Tibial nerve (tissue), 4 donors: Measurements from ENCODE around the gene GRIK4. TPM values are rescaled to one million over a fixed set of nuclear protein-coding genes. Genes with fewer than 3 reads are reported as not detected.

ENCODE experiments used
- DNase-seq, 2 donors: peaks; one replicate each; pipeline ENCODE4 v3.0.0-alpha.2; 2019; ENCODE audit warnings: low spot score in 2 of 2
- H3K27ac ChIP-seq, 4 donors: fragments of 200-600 bp; sonication (generic) in 3 of 4; one replicate each; pipeline ENCODE4 v1.5.1; 2017 to 2019; ENCODE audit warnings: mild to moderate bottlenecking in 1 of 4
- H3K27me3 ChIP-seq, 2 donors: fragments of 200-600 bp; sonication (generic) in 1 of 2; one replicate each; pipeline versions ENCODE4 v1.5.1 to v1.6.0; 2017 to 2019
- H3K36me3 ChIP-seq, 3 donors: fragments of 200-600 bp; sonication (generic); one replicate each; pipeline ENCODE4 v1.5.1; 2018 to 2019
- H3K4me1 ChIP-seq, 4 donors: fragments of 200-600 bp; sonication (generic) in 3 of 4; one replicate each; pipeline ENCODE4 v1.5.1; 2017 to 2019
- H3K4me3 ChIP-seq, 4 donors: fragments of 200-600 bp; sonication (generic) in 3 of 4; one replicate each; pipeline ENCODE4 v1.5.1; 2017 to 2019; ENCODE audit warnings: mild to moderate bottlenecking in 1 of 4, moderate library complexity in 1 of 4
- H3K9me3 ChIP-seq, 4 donors: fragments of 200-600 bp; sonication (generic) in 3 of 4; one replicate each; pipeline ENCODE4 v1.5.1; 2017 to 2019
- EP300 ChIP-seq, 2 donors: sonication (generic); formaldehyde crosslinking; IDR thresholded peaks; one replicate each; pipeline ENCODE4 v1.6.1; 2017; ENCODE audit warnings: antibody characterized with exemption in 2 of 2, mild to moderate bottlenecking in 1 of 2
- POLR2A ChIP-seq, 2 donors: fragments of 450-650 bp; IDR thresholded peaks; one replicate each; pipeline ENCODE4 v1.6.1; 2017; ENCODE audit warnings: antibody characterized with exemption in 2 of 2, mild to moderate bottlenecking in 2 of 2, moderate library complexity in 2 of 2
- WGBS, 2 donors: methylation state at CpG; one replicate each; pipeline ENCODE4 v1.1.5; 2018; 5-methylcytosine and 5-hydroxymethylcytosine counted together
- total RNA-seq, 4 donors: library from RNA; depleted of rRNA; stranded (reverse); fragments of >200 nt; gene quantifications; one replicate each; pipeline ENCODE4 v1.1.0, GENCODE V29; 2016
- TF ChIP-seq, protein P1 (sequence below), 5 experiments: fragments of 200-600 bp in 3 of 5; fragments of 450-650 bp in 2 of 5; sonication (generic) in 3 of 5; IDR thresholded peaks; one replicate each; pipeline ENCODE4 v1.5.1; 2016 to 2019; ENCODE audit warnings: antibody characterized with exemption in 5 of 5, mild to moderate bottlenecking in 3 of 5, moderate library complexity in 2 of 5

Gene GRIK4
- total RNA-seq, 4 donors from 2014 or later = 0.22 to 0.98 TPM; not detected in 2

GRCh38 chr11:120471131-120471530 lies 40.4 kb upstream of the GRIK4 start:
- Histone ChIP-seq H3K27me3 (no peaks in the 10 kb centered on the region), H3K4me1 (no peaks in the 10 kb centered on the region), H3K9me3 (no peaks in the 10 kb centered on the region), H3K27ac (no peak overlapping the region), H3K36me3 (peaks cover 3 to 95% (median 9%) of the 10 kb centered on the region in 3 donors), H3K4me3 (no peak overlapping the region)
- whole genome bisulfite sequencing, 2 donors = 94 to 97% methylated on average over 1 of the region's 1 CpG
- no peak for DNase-seq
- TF ChIP-seq, protein P1, sequence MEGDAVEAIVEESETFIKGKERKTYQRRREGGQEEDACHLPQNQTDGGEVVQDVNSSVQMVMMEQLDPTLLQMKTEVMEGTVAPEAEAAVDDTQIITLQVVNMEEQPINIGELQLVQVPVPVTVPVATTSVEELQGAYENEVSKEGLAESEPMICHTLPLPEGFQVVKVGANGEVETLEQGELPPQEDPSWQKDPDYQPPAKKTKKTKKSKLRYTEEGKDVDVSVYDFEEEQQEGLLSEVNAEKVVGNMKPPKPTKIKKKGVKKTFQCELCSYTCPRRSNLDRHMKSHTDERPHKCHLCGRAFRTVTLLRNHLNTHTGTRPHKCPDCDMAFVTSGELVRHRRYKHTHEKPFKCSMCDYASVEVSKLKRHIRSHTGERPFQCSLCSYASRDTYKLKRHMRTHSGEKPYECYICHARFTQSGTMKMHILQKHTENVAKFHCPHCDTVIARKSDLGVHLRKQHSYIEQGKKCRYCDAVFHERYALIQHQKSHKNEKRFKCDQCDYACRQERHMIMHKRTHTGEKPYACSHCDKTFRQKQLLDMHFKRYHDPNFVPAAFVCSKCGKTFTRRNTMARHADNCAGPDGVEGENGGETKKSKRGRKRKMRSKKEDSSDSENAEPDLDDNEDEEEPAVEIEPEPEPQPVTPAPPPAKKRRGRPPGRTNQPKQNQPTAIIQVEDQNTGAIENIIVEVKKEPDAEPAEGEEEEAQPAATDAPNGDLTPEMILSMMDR (IDR thresholded peaks at IDR 0.05) = no peak
- TF ChIP-seq POLR2A (IDR thresholded peaks at IDR 0.05) = no peak
- TF ChIP-seq EP300 (IDR thresholded peaks at IDR 0.05) = no peak

DNA sequence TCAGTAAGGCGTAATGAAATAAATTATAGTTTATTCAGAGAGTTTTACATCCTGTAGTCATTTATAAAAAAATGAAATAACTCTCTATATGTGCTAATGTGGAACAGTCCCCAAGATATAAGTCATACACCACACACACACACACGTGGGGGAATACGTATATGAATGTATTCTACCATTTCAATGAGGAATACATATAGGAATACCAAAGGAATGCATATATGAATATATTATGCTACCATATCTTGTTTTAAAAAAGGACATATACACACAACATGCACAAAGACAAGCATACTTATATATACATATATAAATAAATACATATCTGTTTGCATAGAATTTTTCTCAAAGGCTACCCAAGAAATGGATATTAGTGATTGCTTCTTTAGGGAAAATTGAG lies 39.6 kb upstream of the GRIK4 start:
- peaks cover 3 to 95% (median 9%) of the 10 kb centered on the region in 3 donors for H3K36me3 ChIP-seq
- 91 to 93% methylated on average over 3 of the region's 3 CpGs for WGBS, 2 donors

DNA sequence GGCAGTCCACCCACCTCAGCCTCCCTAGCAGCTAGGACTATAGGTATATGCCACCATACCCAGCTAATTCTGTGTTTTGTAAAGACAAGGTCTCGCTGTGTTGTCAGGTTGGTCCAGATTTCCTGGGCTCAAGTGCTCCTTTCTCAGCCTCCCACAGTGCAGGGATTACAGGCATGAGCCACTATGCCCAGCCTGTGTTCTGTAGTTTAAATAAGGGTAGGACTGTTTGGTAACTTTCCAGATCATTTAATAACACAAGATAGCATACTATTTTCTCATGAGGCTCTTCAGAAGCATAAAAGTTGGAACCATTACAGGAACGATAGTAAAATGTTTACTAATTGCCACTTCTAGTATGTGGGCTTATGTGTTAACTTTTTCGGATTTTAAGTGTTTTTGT lies 38.0 kb upstream of the GRIK4 start:
- TF ChIP-seq, protein P1 (IDR thresholded peaks at IDR 0.05) = no peak
- no peak for TF ChIP-seq POLR2A (IDR thresholded peaks at IDR 0.05)
- no peak for TF ChIP-seq EP300 (IDR thresholded peaks at IDR 0.05)
- Histone ChIP-seq H3K4me1 (no peaks in the 10 kb centered on the region), H3K36me3 (peaks cover 0 to 95% (median 11%) of the 10 kb centered on the region in 3 donors), H3K27ac (no peak overlapping the region), H3K9me3 (no peaks in the 10 kb centered on the region), H3K27me3 (no peaks in the 10 kb centered on the region), H3K4me3 (no peak overlapping the region)
- WGBS, 2 donors = 84 to 92% methylated on average over 3 of the region's 3 CpGs
- DNase-seq = no peak

More for the DNA sequence above, 39.6 kb upstream of the GRIK4 start:
- TF ChIP-seq, protein P1 (IDR thresholded peaks at IDR 0.05) = no peak
- TF ChIP-seq EP300 (IDR thresholded peaks at IDR 0.05) (no peak), POLR2A (IDR thresholded peaks at IDR 0.05) (no peak)
- no peak overlapping the region for H3K4me3 ChIP-seq
- DNase-seq = no peak
- H3K27me3 ChIP-seq = no peaks in the 10 kb centered on the region
- no peak overlapping the region for H3K27ac ChIP-seq
- H3K4me1 ChIP-seq = no peaks in the 10 kb centered on the region
- no peaks in the 10 kb centered on the region for H3K9me3 ChIP-seq

DNA sequence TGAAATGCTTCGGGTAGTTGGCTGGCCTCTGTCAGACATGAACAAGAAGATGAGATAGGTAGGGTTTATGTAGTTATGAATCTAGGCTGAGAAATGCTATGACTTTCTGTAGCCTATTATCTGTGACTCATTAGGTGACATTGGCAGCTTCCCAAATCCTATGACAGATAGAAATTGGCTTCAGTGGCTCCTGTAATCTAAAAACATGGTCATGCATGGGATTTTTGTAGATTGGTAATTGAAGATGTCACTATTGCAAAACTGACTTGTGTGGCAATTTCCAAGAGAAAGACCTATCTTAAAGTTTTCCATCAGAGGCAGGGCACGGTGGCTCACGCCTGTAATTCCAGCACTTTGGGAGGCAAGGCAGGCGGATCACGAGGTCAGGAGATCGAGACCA lies 29.4 kb upstream of the GRIK4 start:
- WGBS, 2 donors = 95 to 100% methylated on average over 6 of the region's 6 CpGs
- H3K9me3 ChIP-seq = no peaks in the 10 kb centered on the region
- H3K4me1 ChIP-seq = no peaks in the 10 kb centered on the region
- no peaks in the 10 kb centered on the region for H3K27me3 ChIP-seq
- H3K36me3 ChIP-seq = peaks cover 2 to 99% (median 9%) of the 10 kb centered on the region in 3 donors
- H3K27ac ChIP-seq = no peak overlapping the region
- DNase-seq = no peak
- H3K4me3 ChIP-seq = no peak overlapping the region
- no peak for TF ChIP-seq EP300 (IDR thresholded peaks at IDR 0.05)
- no peak for TF ChIP-seq POLR2A (IDR thresholded peaks at IDR 0.05)

- no peak overlapping the region for H3K4me3 ChIP-seq
- 86 to 97% methylated on average over 3 of the region's 3 CpGs for WGBS, 2 donors
- DNase-seq = no peak
- peaks cover 2 to 79% (median 6%) of the 10 kb centered on the region in 3 donors for H3K36me3 ChIP-seq
- H3K27me3 ChIP-seq = no peaks in the 10 kb centered on the region
- H3K4me1 ChIP-seq = no peaks in the 10 kb centered on the region
- H3K9me3 ChIP-seq = no peaks in the 10 kb centered on the region
- no peak for TF ChIP-seq POLR2A (IDR thresholded peaks at IDR 0.05)
- TF ChIP-seq, protein P1 (IDR thresholded peaks at IDR 0.05) = no peak
- no peak overlapping the region for H3K27ac ChIP-seq
Measured at GRCh38 chr11:120484722-120485121, 26.8 kb upstream of the GRIK4 start.

DNA sequence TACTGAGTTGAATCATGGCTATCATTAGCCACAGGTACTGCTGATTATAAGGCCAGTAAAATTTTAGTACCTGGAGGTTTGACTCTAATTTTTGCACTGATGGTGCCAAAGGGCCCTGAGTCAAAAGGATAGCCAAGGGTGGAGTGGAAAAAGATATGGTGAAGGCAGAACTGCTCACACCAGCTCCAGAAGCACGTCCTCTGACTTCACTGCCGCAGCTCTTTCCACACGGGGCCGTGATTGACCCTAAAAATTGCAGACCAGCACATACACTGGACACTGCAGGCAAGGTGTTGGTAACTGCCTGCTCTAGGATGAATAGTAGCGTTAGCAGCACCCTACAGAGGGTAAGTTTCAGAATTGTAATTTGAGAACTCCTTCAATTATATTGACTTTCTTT lies 25.4 kb upstream of the GRIK4 start:
- DNase-seq = no peak
- 87 to 91% methylated on average over 5 of the region's 5 CpGs for WGBS, 2 donors
- H3K4me3 ChIP-seq = no peak overlapping the region
- H3K36me3 ChIP-seq = peaks cover 2 to 66% (median 3%) of the 10 kb centered on the region in 3 donors
- no peak for TF ChIP-seq POLR2A (IDR thresholded peaks at IDR 0.05)
- TF ChIP-seq EP300 (IDR thresholded peaks at IDR 0.05) = no peak
- TF ChIP-seq, protein P1 (IDR thresholded peaks at IDR 0.05) = no peak
- no peaks in the 10 kb centered on the region for H3K27me3 ChIP-seq
- H3K4me1 ChIP-seq = no peaks in the 10 kb centered on the region
- no peaks in the 10 kb centered on the region for H3K9me3 ChIP-seq
- no peak overlapping the region for H3K27ac ChIP-seq
